NOMO-1 (cell line): ENCODE measurements around the gene USH1C.

ENCODE experiments used
- DNase-seq, 2 experiments: peaks; one replicate each; lab custom pipeline; 2025; ENCODE audit not compliant: unreplicated experiment in 2 of 2; lab: John Stamatoyannopoulos, UW

The USH1C gene

DNA sequence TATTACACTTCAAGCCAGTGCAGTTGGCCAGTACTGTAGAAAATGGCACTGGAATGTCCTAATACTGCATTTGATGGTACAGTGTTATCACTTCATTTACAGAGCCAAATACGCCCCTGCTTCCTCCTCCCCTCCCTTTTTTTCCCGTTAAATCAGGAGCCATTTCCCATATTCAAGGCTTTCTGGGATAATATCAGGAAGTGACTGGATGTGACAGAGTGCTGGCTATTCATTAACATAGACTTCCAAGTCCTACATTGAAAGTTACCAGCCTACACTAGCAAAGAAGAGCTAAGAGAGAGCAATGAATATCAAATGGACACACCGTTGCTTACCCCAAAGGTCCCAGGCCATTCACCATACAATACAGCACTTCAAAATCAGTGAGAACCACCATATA, 35.4 kb downstream of the USH1C start:
- DNase-seq: no peak

DNA sequence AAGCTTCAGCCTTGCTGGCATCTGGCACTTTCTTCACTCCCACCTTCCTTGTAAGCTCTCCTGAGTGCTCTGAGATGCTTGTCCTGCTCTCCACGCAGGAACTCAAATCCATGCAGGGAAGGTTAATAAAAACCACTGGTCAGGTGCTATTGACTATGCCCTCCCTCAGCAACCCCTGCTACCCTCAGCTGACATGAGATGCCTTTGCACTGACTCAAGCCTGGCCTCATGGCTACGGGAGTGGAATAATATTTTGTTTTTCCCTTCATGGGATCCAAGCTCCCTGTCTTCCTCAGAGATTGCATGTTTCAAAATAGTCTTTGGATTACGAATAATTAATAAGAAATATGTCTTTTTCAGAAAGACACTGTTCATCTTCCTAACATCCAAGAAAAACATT, 35.9 kb downstream of the USH1C start:
- no peak for DNase-seq

DNA sequence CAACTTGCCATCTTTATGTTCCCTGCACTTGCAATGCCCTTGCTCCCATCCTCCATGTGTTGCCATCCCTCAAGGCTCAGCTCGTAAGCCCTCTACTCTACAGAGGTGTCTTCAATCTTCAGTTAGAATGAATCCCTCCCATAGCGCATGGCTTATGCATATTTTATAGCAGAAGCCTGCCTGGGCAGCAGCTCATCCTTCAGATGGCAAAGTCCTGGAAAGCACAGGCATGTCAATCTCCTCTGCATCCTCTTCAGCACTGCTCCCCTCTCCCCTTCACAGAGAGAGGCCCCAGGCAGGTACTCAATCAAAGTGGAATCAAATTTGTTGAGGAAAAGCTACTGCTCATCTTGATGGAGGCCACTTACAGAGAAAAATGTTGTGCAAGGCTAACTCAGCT, 36.4 kb downstream of the USH1C start:
- DNase-seq: no peak

DNA sequence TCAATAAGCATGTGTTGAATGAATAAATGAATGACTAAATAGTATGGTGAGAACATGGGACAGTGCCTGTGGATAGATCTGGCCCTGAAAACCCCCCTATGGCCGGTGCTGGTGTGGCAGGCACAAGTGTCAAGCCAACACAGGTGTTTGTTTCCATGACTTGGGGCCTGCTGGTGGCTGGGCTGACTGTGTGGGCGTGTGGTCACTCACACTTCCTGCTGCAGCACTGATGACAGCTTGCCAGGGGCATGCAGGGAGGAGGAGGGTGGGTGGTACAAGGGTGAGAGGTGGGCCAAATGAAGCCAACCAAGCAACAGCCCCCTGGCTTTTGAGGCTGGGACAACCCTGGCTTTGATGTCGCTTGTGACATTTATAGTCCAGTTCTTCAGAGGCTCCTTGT, 37.3 kb downstream of the USH1C start:
- DNase-seq: no peak

DNA sequence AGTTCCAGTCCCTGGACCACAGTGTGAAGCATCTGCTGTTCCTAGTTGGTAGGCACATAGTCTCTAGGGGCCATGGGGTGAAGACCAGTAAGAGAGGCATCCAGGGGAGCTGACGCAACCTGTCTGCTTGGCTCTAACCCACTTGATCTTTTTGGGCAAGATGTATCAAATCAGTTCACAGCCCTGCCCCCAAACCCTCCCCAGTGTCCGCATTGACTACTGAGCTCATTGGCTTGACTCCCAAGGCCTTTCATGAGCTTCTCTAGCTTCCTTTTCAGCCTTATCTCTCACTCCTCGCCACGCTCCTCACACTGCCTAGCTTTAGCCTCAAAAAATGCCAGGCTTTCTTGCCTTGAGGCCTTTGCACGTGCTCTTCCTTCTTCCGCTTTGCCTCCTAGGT, 37.9 kb downstream of the USH1C start:
- no peak for DNase-seq

DNA sequence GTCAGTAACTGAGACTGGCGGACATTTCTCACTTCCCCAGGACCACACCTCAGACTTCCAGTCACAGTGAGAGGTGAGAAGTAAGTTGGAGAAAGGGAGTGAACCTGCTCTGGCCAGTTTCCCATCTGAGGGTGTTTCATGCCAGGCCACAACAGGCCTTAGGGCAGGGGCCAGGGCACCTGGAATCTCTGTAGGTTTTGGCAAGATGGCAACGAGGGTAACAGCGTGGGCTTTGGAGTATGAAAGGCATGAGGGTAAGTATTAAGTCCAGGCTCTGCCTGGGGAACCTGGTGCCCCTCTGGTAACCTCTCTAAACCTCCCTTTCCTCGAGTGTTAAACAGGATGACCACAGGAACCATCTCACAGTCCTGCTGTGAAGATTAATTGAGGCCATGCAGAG, 39.1 kb downstream of the USH1C start:
- DNase-seq: no peak

DNA sequence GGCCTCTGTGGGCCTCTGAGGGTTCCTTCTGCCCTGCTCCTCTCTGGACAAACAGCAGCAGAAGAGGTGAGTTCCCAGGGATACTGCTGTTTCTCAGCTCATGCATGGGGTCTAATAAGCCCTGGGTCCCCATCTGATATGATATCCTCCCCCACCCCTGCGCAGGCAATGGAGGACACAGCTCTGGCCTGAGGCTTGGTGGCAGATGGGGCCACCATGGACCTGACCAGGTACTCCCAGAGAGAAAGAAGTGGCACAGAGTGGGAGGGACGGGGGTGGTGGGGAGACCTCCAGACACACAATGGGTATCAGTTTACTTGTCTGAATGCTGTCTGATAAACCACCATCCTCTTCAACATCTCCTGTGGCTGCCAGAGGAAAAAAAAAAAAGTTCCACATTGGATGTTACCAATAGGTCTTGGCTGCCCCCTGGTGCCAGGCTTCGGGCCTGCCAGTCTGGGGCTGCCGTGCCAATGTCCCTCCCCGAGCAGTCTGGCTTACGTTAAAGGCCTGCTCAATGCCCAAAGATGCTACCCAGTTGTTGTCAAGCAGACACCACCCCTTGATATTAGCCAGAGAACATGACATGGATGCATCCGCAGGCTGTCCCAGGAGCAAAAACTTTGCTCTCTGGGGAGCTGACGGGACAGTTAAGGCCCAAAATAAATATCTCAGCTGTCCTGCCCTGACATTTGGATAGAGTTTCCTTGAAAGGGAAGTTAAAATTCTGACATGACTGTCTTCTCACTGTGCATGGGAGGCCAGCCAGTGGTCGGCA, 39.7 kb downstream of the USH1C start:
- DNase-seq: peak; percentile 31 to 54

DNA sequence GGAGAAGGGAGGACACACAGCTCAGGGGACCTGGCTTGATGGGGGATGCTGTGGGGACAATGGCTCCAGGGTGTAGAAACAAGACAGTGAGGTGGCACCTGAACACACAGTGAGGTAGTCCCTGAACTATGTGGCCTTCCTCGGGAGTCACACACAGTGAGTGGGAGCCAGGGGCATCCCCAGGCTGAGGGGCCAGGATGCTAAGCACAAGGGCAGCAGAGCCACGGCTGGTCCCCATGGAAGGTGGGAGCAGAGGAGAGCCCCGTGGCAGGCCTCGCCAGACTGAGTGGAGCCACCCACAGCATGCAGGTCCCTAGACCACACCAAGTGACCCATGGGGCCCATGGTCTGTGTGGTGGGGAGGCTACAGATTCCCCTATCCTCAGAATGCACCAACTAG, 41.6 kb downstream of the USH1C start:
- no peak for DNase-seq

DNA sequence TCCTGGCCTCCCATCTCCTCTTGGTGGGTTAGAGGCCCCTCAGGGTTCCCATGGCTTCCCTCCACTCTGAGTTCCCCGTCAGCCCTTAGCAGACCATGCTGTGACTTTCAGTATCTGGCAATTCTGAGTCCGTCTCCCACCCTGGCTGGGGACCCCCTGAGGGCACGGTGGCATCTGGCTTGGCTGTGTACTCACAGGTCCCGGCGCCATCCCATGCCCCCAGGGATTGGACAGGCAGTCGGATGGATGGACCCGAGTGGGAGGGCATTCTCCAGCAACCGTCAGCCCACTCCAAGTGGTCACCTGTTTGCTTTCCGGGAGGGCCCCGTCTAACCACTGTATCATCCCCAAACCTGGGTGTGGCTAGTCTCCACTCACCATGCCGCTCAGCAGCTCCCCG, 43.5 kb downstream of the USH1C start:
- no peak for DNase-seq

DNA sequence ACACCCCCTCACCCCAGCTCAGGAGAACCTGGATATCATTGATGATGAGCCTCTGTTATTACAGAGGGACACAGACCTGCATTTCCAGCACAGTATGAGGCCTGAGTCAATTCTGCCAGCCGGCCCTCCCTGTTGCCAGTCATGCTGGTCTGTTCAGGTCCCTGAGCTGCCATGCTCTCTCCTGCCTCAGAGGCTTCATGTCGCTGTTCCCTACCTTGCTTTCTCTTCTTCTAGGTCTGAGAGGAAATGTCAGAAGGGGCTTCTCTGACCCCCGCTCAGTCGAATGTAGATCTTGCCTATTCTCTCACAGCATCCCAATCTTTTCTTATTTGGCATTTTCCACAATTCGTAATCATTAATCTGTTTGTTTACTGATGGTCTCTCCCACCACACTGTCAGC, 45.7 kb downstream of the USH1C start:
- DNase-seq: no peak

DNA sequence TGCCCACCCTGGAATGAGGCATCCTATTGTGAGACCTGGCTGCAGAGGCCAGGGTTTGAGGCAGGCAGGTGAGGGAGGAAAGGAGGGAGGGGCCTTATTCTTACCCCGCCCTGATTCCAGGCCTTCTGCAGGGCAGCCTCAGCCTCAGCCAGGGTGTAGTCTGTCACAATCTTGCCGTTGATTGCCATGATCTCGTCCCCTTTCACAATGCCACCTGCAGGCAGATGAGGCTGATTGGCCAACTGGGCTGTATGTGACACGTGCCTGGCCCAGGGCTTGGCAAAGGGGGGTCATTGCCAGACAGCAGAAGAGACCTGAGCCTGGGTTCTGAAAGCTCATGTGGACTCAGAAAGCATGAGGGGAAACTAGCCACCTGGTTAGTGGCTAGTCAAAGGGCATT, 46.2 kb downstream of the USH1C start:
- peak; percentile 25 to 30 for DNase-seq

DNA sequence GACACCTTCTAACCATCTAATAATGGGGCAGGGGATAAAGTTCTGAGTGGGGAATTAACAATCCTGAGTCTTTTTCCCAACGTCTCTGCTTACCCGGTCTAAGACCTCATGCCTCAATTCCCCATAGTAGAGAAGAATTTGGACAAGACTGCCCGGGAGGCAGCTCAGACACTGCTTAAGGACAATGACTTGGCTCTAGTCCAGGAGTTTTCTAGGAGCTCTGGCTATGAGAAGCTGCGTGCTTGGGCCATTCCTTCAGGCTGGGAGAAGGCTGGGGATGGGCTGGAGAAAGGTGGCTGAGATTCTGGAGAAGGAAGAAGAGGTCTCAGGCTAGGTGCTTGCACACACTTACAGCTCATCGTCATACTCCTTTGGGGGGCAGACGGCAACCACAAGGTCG, 47.8 kb downstream of the USH1C start:
- no peak for DNase-seq

DNA sequence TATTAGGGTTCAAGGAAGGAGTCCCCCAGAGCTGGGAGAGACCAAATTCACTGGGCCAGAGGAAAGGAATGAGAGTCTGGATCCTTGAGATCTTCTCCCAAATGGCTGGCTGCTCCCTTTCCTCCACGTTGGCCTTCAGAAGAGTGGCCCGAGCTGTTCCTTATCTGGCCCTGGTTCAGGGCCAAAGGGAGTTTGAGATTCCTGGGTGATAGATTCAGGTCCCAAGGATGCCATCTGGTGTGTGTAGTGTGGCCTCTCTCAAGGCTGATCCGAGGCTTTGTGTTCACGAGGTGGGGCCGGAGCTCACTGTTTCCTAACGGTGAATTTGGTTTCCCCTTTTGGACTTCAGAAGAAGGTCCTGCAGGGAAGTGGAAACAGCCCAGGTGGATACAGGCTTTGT, 50.2 kb downstream of the USH1C start:
- DNase-seq: no peak

DNA sequence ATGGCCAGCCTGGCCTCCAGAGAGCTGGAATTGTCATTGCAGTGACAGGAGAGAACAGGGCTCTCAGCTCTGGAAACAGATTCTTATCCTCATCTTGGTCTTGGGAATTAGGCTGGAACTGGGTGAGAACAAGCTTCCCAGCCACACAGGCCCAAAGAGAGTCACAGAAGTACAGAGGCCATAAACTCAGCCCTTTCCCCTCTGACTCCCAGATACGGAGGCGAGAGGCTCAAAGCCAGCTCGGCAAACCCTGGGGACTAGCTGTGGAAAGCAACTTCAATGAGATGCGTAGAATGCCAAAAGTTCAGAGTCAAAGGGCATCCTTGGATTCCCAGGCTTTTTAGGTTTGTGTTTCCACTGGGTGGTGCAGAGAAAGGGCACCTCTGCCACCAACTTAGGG, 53.3 kb downstream of the USH1C start:
- DNase-seq: no peak

DNA sequence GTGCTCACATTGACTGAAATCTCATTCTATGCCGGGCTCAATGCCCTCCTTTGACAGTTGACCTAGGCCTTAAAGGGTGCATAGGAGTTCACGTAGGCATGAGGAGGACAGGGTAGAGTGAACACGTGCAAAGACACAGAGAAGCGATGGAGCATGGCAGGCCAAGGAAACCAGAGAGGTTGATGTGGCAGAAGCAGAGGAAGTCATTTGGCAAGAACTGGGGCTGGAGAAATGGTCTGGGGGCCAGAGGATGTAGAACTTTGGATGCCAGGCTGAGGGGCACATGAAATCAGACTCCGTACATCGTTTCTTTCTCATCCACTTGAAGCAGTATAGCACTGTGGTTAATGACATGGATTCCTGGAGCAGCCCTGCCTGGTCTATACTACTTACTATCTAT, 54.0 kb downstream of the USH1C start:
- no peak for DNase-seq

DNA sequence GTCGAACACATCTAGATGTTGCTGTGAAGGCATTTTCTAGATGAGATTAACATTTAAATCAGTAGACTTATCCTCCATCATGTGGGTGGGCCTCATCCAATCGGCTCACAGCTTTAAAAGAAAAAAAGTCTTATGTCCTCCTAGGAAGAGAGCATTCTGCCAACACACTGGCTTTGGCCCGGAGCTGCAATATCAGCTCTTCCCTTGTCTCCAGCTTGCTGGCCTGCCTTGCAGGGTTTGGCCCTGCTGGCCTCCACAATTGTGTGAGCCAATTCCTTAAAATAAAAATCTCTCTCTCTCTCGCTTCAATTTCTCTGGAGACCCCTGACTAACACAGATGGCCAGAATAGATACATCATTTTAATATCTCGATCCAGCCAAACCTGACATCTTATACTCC, 54.5 kb downstream of the USH1C start:
- no peak for DNase-seq

DNA sequence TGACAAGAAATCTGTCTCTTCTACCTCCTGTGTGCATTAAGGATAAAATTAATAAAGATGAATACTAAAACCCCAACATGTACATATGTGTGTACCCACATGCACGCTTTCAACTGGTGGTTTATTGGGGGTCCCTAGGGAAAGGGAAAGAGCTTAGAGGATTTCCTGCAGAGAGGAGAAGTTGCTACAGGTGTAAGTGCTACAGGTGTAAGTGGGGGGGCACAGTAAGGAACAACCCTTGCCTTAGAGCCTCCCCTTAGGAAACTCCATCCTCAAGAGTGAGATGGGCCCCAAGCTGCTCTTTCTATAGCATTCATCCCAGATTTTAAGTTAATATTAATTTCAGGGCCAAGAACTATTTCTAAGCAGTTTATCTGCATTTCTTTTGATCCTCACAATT, 55.7 kb downstream of the USH1C start:
- DNase-seq: no peak

DNA sequence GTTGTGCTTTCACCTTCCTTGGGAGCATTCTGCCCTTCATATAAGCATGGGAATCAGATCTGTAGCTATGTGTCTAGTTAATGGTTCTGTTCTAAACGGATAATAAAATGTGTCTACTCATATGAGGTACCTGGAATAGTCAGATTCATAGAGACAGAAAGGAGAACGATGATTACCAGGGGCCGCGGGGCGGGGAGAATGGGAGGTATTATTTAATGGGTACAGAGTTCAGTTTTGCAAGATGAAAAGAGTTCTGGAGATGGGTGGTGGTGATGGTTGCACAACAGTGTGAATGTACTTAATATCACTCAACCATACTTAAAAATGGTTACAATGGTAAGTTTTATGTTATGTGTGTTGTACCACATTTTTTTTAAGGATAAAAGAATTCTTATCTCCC, 57.6 kb downstream of the USH1C start:
- no peak for DNase-seq

DNA sequence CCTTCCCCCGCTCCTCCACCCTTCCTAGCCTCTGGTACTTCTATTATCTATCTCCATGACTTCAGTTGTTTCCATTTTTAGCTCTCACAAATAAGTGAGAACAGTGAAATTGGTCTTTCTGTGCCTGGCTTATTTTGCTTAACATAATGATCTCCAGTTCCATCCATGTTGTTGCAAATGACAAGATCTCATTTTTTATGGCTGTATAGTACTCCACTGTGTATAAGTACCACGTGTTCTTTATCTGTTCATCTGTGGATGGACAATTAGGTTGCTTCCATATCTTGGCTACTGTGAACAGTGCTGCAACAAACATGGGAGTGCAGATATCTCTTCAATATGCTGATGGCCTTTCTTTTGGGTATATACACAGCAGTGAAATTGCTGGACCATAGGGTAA, 60.7 kb downstream of the USH1C start:
- DNase-seq: no peak

DNA sequence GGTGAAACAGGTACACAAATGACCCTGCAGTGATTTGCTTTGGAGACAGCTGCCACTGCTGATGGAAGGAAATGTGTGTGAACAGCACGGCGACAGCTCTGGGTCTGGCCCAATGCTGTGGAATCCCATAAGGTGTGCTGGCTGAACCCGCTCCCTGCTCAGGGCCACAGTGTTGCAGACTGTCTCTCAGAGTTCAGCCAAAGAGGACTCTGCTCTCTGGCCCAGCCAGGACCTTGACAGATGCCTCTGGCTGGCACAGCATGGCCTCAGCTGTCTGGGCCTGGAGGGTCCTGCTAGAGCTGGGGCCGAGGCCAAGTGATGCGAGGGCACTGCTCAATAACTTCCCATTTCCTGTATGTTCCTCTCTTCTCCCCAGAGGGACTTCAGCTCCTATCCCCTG, 62.3 kb downstream of the USH1C start:
- DNase-seq: no peak

DNA sequence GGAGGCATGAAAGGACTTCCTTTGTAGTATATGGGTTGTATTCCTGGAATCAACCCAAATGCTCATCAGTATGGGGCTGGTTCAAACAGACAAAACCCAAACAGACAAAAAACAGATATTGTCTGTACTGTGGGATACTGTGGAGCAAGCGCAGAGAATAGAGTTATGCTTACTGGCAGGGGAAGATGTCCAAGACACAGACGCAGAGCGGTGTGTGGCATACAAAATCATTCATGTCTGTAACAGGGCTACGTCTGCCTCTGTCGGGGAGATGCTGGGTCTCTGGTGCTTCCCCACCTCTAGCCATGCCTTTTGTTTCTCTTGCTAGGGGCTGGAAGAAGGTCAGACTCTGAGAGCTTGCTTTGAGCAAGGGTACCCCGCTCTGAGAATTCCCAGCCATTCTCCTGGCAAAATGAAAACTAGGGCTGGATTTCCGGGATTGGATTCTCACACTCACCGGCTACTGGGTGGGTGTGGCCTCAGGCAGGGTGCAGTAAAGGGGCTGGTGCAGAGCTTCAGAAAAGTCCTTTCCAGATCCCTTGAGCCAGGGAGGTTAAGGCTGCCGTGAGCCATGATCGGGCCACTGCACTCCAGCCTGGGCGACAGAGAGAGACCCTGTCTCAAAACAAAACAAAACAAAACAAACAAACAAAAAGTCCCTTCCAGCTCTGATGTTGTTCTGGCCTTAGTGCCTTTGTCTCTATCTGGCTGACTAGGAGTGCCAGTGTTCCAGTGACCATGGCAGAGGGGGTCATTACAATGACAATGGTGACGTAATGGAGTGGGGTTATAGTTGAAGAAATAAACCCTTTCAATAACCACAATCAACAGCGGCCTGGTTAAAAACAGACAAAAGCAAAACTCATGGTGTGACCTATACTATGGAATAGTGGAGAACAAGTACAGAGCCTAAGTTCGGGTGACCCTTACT, 64.7 kb downstream of the USH1C start:
- DNase-seq: no peak

DNA sequence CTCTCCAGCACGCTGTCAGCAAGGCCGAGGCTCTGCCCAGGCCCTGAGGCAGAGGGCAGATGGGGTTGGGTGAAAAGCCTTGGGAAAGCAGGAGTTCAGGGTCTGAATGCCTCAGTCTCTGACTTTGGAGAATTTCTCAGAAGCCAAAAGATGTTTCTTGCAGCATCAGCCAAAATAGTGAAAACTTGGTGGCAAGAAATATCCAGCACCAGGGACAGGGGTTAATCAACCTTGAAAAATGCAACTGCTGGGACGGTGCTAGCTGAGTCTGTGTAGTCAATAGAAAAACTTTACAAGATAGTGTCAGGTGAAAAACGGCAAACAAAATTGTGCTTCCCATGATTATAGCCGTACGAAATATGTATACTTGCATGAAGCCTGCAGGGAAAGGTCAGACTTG, 66.1 kb downstream of the USH1C start:
- no peak for DNase-seq
